Stimulated activated naive B cell treated with anti-CD40 and anti-IgM and Interleukin-4, amounts not matched to agents 10 μg/mL and 1 μg/mL and 100 μg/mL, for 72 hours (primary cell): Measurements from ENCODE around the gene KLK13.

Experiments
- ATAC-seq, 2 donors: fragments of 150-1000 bp; cut with Tn5 transposase; replicated peaks; 2 replicates each; pipeline ENCODE4 v1.10.0; 2021; ENCODE audit warnings: moderate library complexity in 1 of 2
- DNase-seq: peaks from one replicate; pipeline ENCODE4 v3.0.0; 2021
- H3K27ac Mint-ChIP-seq: one replicate; pipeline ENCODE4 v1.8.0; 2022; ENCODE audit warnings: mild to moderate bottlenecking, mixed read lengths
- H3K27me3 Mint-ChIP-seq, 2 donors: one replicate each; pipeline ENCODE4 v1.8.0; 2022; ENCODE audit warnings: mixed read lengths in 2 of 2
- H3K36me3 Mint-ChIP-seq, 2 donors: one replicate each; pipeline ENCODE4 v1.8.0; 2022; ENCODE audit warnings: mixed read lengths in 2 of 2, mild to moderate bottlenecking in 1 of 2
- H3K4me1 Mint-ChIP-seq, 2 donors: one replicate each; pipeline ENCODE4 v1.8.0; 2022; ENCODE audit warnings: mixed read lengths in 2 of 2, mild to moderate bottlenecking in 1 of 2
- H3K4me3 Mint-ChIP-seq, 2 donors: one replicate each; pipeline ENCODE4 v1.8.0; 2022; ENCODE audit warnings: mild to moderate bottlenecking in 2 of 2, mixed read lengths in 2 of 2, moderate library complexity in 1 of 2
- H3K9me3 Mint-ChIP-seq, 2 donors: one replicate each; pipeline ENCODE4 v1.8.0; 2022; ENCODE audit warnings: mixed read lengths in 2 of 2, mild to moderate bottlenecking in 1 of 2

KLK13 gene

DNA sequence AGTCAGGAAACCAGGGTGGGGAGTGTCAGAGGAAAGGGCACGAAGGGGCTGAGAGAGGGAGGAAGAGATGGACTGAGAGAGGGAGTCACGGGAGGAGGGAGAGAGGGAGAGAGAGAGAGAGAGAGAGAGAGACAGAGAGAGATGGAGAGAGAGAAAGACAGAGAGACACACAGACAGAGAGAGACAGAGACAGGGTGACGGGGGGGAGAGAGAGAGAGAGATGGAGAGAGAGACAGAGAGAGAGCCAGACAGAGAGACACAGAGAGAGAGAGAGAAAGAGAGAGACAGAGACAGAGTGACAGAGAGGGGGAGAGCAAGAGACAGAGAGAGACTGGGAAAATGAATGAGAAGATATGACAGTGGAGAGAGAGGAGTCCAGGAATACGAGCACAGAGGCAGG, 18.3 kb upstream of the KLK13 start:
- H3K36me3 Mint-ChIP-seq = peaks cover 7 to 9% of the 10 kb centered on the region in 2 donors
- peaks cover 19 to 23% of the 10 kb centered on the region in 2 donors for H3K27me3 Mint-ChIP-seq
- no peak overlapping the region for H3K4me3 Mint-ChIP-seq
- ATAC-seq = no peak
- no peak overlapping the region for H3K27ac Mint-ChIP-seq
- no peak for DNase-seq
- H3K4me1 Mint-ChIP-seq = no peaks in the 10 kb centered on the region
- H3K9me3 Mint-ChIP-seq = no peaks in the 10 kb centered on the region

DNA sequence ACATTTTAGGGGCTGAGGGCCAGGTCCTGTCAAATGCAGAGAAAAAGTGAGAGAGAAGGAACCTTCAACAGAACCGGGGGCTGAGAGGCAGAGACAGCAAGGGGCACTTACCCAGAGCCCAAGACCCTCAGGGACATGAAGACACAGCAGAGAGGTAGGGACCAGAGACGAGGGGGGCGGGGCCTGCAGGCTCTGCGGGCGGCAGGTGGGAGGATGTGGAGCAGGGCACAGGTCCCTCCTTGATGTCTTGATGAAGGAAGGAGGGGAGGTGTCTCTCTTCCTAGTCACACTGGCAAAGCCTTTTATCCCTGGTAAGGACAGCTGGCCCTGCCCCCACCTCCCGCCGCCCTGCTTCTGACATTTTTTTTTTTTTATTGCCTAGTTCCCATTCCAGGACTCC, 17.7 kb upstream of the KLK13 start, which contains the start of gene KLK14:
TSS of gene KLK14 (minus strand) at position 277 of the 400 bp plus-strand sequence. CDS start at position 4, 273 bp downstream.
- H3K36me3 Mint-ChIP-seq = peaks cover 7 to 9% of the 10 kb centered on the region in 2 donors
- H3K27ac Mint-ChIP-seq = no peak within 1 kb of the TSS
- no peaks in the 10 kb centered on the region for H3K9me3 Mint-ChIP-seq
- DNase-seq (no peak), ATAC-seq (no peak)
- H3K27me3 Mint-ChIP-seq = peaks cover 19 to 23% of the 10 kb centered on the region in 2 donors
- H3K4me3 Mint-ChIP-seq = no peak within 1 kb of the TSS
- H3K4me1 Mint-ChIP-seq = no peaks in the 10 kb centered on the region

DNA sequence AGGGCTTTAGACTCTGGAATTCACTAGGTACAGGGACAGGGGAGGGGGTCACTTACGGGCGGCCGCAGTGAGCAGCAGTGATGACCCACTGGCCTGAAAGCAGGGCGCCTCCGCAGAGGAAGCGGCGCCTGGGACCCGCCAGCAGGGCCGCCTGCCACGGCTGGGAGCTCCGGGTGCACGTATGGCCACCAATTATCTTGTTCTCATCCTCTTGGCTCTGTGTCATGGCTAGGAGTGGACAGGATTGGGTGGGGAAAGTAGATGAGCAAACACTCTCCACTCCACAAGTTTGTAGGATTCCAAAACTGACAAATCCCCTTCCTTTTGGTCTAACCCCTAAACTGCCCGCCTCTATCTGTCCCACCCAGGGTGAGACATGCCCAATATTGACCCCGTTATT, 16.6 kb upstream of the KLK13 start:
- DNase-seq (no peak), ATAC-seq (no peak)
- no peaks in the 10 kb centered on the region for H3K9me3 Mint-ChIP-seq
- peaks cover 3 to 8% of the 10 kb centered on the region in 2 donors for H3K36me3 Mint-ChIP-seq
- no peak overlapping the region for H3K27ac Mint-ChIP-seq
- H3K27me3 Mint-ChIP-seq = peaks cover 19 to 23% of the 10 kb centered on the region in 2 donors
- H3K4me1 Mint-ChIP-seq = no peaks in the 10 kb centered on the region
- H3K4me3 Mint-ChIP-seq = no peak overlapping the region

DNA sequence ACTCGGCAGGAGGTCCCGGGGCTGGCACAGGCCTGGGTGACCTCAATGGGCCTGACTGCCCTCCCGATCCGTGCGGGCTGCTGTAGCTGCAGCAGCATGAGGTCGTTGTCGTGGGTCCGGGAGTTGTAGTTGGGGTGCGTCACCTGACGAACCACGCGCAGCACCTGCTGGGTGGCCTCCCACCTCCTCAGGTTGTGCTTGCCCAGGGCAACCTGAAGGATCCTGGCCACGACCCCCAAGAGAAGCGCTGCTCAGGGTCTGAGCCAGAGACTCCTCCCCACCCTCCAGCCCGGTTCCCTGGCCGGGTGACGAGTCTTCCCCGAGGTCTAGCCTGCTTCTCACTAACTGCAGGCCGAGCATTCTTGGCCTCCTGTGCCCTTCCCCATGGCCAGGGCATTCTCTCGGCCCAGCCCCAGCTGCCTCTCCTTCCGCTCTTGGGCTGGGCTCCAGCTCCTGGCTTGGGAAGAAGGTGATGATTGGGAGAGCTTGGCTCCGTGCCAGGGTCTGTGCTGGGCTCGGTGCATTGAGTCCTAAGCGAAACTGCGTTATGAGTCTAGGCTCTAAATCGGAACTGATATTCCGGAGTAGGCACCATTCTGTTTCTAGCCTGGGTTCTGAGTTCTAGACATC, 14.7 kb upstream of the KLK13 start:
- peaks cover 0 to 8% of the 10 kb centered on the region in 2 donors for H3K36me3 Mint-ChIP-seq
- ATAC-seq = no peak
- H3K27ac Mint-ChIP-seq = no peak overlapping the region
- no peak for DNase-seq
- H3K4me1 Mint-ChIP-seq = no peaks in the 10 kb centered on the region
- H3K27me3 Mint-ChIP-seq = peaks cover 19 to 28% of the 10 kb centered on the region in 2 donors
- no peak overlapping the region for H3K4me3 Mint-ChIP-seq
- H3K9me3 Mint-ChIP-seq = no peaks in the 10 kb centered on the region

DNA sequence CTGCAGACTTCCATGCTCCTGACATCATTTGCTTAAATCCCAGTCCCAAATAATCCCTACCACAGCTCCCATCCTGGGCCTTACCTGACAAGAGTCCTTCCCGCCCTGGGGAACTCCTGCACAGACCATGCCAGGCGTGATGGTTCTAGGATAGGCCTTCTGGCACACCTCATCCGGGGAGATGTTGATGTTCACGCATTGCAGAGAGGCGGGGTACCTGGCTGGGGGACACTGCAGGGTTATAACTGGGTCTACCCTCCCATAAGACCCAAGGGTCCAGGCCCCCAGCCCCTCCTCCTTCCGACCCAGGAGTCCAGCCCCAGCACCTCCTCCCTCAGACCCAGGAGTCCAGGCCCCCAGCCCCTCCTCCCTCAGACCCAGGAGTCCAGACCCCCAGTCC, 13.8 kb upstream of the KLK13 start:
- peaks cover 5 to 6% of the 10 kb centered on the region in 2 donors for H3K9me3 Mint-ChIP-seq
- no peak overlapping the region for H3K4me3 Mint-ChIP-seq
- no peaks in the 10 kb centered on the region for H3K4me1 Mint-ChIP-seq
- DNase-seq = no peak
- no peak for ATAC-seq
- no peak overlapping the region for H3K27ac Mint-ChIP-seq
- H3K27me3 Mint-ChIP-seq = peaks cover 22 to 24% of the 10 kb centered on the region in 2 donors
- H3K36me3 Mint-ChIP-seq = peaks cover 0 to 8% of the 10 kb centered on the region in 2 donors

DNA sequence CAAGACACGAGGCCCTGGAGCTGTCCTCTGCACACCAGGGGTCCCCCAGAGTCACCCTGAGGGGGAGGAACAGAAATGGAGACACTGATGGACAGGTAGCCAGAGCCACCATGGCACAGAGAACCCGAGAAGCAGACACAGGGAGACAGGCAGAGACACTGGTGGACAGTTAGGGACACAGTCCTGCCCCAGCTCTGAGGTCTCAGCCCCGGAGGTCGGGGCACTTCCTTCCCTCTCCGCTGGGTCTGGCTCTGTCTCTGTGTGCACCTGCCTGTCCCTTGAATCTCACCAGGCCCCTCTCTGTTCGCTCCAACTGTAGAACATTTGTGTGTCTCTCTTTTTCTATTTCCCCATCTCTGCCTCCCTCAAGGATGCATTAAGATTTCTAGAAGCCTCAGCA, 13.2 kb upstream of the KLK13 start:
- Mint-ChIP-seq H3K27me3 (peaks cover 16 to 18% of the 10 kb centered on the region in 2 donors), H3K9me3 (peaks cover 6 to 7% of the 10 kb centered on the region in 2 donors), H3K4me3 (no peak overlapping the region), H3K36me3 (peaks cover 0 to 8% of the 10 kb centered on the region in 2 donors), H3K4me1 (no peaks in the 10 kb centered on the region), H3K27ac (no peak overlapping the region)
- ATAC-seq = no peak
- no peak for DNase-seq

DNA sequence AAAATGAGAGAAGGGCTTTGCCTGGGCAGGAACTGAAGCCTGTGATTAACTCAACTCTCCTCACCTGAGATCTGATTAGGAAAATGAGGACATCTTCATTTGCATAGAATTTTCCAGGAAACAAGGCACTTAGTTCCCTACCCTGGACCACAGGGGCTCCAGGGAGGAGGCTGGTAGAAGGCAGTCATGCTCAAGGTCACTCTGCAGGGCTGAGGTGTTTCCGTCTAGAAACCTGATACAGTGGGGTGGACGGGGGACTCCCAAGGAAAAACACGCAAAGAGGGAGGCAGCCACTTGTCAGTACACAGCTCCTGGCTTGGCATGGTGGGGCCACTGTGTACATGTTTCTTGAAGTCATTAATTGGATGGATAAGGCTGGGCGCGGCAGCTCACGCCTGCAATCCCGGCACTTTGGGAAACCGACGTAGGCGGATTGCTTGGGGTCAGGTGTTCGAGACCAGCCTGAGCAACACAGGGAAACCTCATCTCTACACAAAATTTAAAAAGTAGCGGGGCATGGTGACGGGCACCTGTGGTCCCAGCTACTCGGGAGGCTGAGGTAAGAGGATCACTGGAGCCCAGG, 11.8 kb upstream of the KLK13 start:
- peaks cover 0 to 8% of the 10 kb centered on the region in 2 donors for H3K36me3 Mint-ChIP-seq
- no peak overlapping the region for H3K27ac Mint-ChIP-seq
- H3K4me3 Mint-ChIP-seq = no peak overlapping the region
- H3K4me1 Mint-ChIP-seq = no peaks in the 10 kb centered on the region
- no peak for DNase-seq
- no peak for ATAC-seq
- peaks cover 6 to 7% of the 10 kb centered on the region in 2 donors for H3K9me3 Mint-ChIP-seq
- peaks cover 6 to 7% of the 10 kb centered on the region in 2 donors for H3K27me3 Mint-ChIP-seq

DNA sequence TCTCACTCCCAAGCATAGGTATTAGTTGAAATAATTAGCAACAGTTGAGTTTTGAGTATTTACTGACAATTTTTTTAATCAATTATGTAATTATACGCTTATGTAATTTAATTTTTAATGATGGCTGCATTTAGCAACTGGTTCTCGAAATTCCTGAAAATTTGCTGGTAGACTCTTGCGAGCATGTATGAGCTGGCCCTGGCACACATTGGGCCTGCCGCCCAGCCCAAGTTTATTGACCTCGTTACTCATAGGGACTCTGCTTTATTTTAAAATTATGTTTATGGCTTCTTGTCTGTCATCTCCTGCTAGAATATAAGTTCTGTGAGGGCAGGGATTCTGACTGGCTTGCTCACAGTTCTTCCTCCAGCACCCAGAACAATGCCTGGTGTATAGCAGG, 11.1 kb upstream of the KLK13 start:
- DNase-seq (no peak), ATAC-seq (no peak)
- Mint-ChIP-seq H3K36me3 (peaks cover 0 to 8% of the 10 kb centered on the region in 2 donors), H3K9me3 (peaks cover 6 to 7% of the 10 kb centered on the region in 2 donors), H3K27me3 (peaks cover 5 to 6% of the 10 kb centered on the region in 2 donors), H3K27ac (no peak overlapping the region), H3K4me3 (no peak overlapping the region), H3K4me1 (no peaks in the 10 kb centered on the region)

DNA sequence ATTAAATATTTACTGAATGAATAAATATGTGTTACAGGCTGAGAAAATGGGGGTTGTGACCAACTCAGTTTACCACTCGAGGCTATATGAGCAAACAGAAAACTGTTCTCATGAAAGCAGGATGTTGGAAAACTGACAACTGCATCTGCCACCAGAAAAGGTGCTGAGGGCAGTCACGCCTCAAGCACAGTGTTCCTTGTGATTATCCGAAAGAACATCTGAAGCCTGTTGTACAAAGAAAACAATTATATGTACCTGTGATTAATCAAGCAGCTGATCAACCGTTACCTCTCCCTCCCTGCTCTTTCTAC, 6.2 kb upstream of the KLK13 start:
- H3K9me3 Mint-ChIP-seq = peaks cover 11% of the 10 kb centered on the region in 2 donors
- peaks cover 0 to 1% of the 10 kb centered on the region in 2 donors for H3K36me3 Mint-ChIP-seq
- H3K27ac Mint-ChIP-seq = no peak overlapping the region
- H3K4me1 Mint-ChIP-seq = no peaks in the 10 kb centered on the region
- peaks cover 22 to 23% of the 10 kb centered on the region in 2 donors for H3K27me3 Mint-ChIP-seq
- DNase-seq (no peak), ATAC-seq (no peak)
- no peak overlapping the region for H3K4me3 Mint-ChIP-seq

DNA sequence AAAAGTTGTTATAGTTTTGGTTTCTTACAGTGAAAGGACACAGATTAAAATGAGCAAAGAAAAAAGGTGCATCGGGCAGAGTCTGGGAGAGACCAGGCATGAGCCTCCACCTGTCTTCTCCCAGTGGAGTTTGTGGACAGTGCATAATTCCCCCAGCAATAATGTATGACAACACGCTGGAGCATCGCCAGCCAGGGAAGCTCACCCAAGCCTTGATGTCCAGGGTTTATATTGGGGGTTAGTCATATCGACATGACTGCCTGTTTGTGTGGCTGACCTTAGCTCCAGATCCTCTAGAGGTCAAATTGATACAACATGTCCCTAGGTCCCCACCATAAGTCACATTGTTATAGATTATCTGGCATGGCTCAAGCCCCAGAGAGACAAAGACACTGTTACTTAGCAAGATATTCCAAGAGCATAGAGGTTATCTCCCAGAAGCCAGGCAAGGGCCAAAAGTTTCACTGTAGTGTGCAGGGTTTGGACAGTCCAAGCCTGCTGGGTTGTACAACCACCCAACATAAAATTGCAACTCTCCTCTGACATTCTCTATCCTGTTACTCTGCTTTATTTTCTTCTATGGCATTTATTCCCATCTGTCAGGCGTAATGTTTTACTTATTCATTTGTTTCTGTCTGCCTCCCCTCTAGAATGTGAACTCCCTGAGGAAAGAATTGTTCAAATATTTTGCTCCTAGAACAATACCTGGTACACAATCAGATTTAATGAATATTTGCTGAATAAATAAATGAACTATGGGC, 5.6 kb upstream of the KLK13 start:
- DNase-seq (no peak), ATAC-seq (no peak)
- Mint-ChIP-seq H3K4me1 (no peaks in the 10 kb centered on the region), H3K4me3 (no peak overlapping the region), H3K9me3 (peaks cover 11% of the 10 kb centered on the region in 2 donors), H3K27me3 (peaks cover 27 to 28% of the 10 kb centered on the region in 2 donors), H3K36me3 (peaks cover 0 to 1% of the 10 kb centered on the region in 2 donors), H3K27ac (no peak overlapping the region)

DNA sequence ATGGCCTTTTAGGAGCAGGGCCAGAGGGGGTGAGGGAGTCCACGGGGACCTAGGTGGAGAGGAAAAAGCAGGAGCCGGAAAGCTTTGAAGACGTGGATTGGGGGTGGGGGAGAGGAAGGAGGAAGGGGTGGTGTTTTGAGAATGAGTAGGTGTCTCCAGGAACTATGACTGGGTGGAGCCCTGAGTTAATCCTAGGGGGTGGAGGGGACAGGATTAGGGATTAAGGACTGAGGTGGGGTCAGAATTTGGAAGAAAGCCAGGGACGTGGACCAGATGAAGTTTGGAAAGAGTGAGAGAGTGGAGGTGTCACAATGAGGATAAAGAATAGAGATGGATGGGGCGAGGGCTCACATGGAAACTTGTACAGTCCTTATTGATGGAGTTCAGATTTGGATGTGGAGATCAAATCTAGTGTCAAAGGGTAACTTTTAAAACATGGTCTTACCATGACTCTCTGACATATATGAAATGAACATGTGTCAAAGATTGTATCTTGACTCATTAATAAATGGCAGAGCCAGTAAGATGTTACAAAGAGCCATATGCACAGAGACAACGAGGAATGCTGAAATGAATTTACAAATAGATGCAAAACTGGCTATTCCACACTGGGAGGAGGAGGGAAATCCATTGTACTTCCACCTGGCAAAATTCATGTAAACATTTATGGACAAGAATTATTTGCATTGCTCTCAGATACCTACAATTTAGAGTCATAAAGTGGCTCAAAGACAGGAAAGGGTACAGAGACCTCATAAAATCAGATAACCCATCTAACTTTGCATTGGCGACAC, 1.7 kb upstream of the KLK13 start:
- Mint-ChIP-seq H3K36me3 (peaks cover 0 to 1% of the 10 kb centered on the region in 2 donors), H3K9me3 (peaks cover 5% of the 10 kb centered on the region in 2 donors), H3K27ac (no peak overlapping the region), H3K27me3 (peaks cover 36 to 41% of the 10 kb centered on the region in 2 donors), H3K4me1 (peaks cover 0 to 2% of the 10 kb centered on the region in 2 donors), H3K4me3 (no peak overlapping the region)
- DNase-seq = no peak
- ATAC-seq = no peak

DNA sequence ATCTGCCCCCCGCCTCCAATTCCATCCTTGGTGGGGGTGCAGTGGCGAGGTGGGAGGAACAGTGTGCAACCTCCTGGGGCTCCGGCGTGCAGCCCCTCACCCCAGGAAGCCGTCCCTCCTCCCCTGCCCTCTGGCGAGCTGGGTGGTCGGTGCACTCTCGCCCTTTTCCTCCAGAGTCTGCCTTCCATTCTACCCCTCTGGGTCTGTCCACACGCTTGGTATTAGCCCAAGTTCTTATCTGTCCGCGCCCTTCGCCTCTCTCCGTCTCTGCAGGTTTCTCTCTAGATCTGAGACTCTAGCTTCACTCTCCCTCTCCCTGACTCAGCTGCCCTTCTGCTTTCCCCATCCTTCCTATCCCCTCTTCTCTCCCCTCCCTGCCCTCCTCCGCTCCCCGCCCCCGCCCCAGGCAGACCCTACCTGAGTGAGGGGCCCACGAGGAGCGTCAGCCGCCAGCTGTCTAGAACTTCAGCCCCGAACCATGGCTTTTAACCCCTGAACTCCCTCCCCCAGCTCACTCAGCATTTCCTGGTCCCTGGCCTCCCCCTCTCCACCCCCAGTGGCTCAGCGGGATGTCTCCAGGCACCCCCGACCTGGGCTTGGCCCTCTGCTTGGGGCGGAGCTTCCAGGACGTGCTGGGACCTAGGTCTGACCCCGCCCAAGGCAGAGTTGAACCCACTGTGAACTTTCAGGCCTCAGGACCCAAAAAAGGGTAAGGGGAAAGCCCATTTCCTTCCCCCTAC, 499 bp upstream of the KLK13 start:
- peaks cover 9 to 10% of the 10 kb centered on the region in 2 donors for H3K9me3 Mint-ChIP-seq
- ATAC-seq (no peak), DNase-seq (no peak)
- H3K36me3 Mint-ChIP-seq = peaks cover 0 to 4% of the 10 kb centered on the region in 2 donors
- H3K27ac Mint-ChIP-seq = no peak overlapping the region
- H3K4me1 Mint-ChIP-seq = peaks cover 0 to 2% of the 10 kb centered on the region in 2 donors
- peaks cover 45 to 53% of the 10 kb centered on the region in 2 donors for H3K27me3 Mint-ChIP-seq
- H3K4me3 Mint-ChIP-seq = peak overlapping the region; percentile 4 to 33

DNA sequence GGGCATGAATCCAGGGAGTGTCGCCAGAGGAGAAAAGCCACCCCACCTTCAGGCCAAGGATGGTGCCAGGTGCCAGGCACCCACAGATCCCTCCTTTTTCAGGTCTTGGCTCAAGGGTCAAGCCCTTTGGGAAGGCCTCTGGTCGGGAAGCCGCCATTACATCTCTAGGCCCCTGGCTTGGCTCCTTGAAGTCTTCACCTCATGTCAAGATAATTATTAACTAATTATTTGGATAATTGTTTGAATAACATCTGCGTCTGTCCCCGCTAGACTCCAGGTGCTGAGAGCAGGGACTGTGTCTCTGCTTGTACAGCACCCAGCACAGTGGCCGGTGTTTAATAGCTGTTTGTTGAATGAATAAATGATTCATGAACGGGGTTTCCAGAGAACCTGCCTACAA, 1.2 kb downstream of the KLK13 start:
- H3K36me3 Mint-ChIP-seq = peaks cover 0 to 4% of the 10 kb centered on the region in 2 donors
- ATAC-seq (no peak), DNase-seq (no peak)
- peaks cover 0 to 2% of the 10 kb centered on the region in 2 donors for H3K4me1 Mint-ChIP-seq
- peaks cover 48 to 64% of the 10 kb centered on the region in 2 donors for H3K27me3 Mint-ChIP-seq
- no peak overlapping the region for H3K27ac Mint-ChIP-seq
- peaks cover 9 to 10% of the 10 kb centered on the region in 2 donors for H3K9me3 Mint-ChIP-seq
- H3K4me3 Mint-ChIP-seq = no peak overlapping the region
